GM12878 (cell line): Measurements from ENCODE around the gene SF3A1. TPM values are rescaled to one million over a fixed set of nuclear protein-coding genes. Genes with fewer than 3 reads are reported as not detected.

Experiments used
- ATAC-seq: fragments of 200-7000 bp; cut with Tn5 transposase; 3 replicates; pipeline ENCODE4 v1.9.1; 2020; ENCODE audit warnings: mild to moderate bottlenecking, moderate library complexity
- BruUV-seq: library from RNA; stranded (reverse); fragments of 400-500 nt; replicated peaks from 2 replicates; lab custom pipeline; 2021; lab: Mats Ljungman, UMichigan
- CTCF ChIA-PET: fragments of 300-600 bp; sonication (Branson Sonifier 250); formaldehyde crosslinking; extraction: SDS; loops from one replicate; lab custom pipeline; 2021; ENCODE audit warnings: inconsistent platforms; lab: Yijun Ruan, JAX
- POLR2A ChIA-PET: fragments of 350-600 bp; formaldehyde crosslinking; extraction: SDS; loops from one replicate; lab custom pipeline; 2021; ENCODE audit warnings: inconsistent platforms; lab: Charles Lee
- RAD21 ChIA-PET: fragments of 300-600 bp; sonication (Branson Sonifier 250); formaldehyde crosslinking; loops from one replicate; lab custom pipeline; 2023; ENCODE audit warnings: antibody characterized with exemption; ENCODE audit not compliant: unreplicated experiment; lab: Charles Lee
- SMC1A ChIA-PET: fragments of 300-600 bp; sonication (Branson Sonifier 250); formaldehyde crosslinking; loops from one replicate; lab custom pipeline; 2023; ENCODE audit not compliant: unreplicated experiment, uncharacterized antibody; lab: Charles Lee
- DNase-seq: peaks from one replicate; pipeline ENCODE4 v3.0.0-alpha.2; 2011; ENCODE audit warnings: low read depth, low spot score
- FAIRE-seq: peaks from 3 replicates; lab custom pipeline; 2011; peaks lifted over from hg19 to GRCh38; lab: Jason Lieb, UNC
- H2AFZ ChIP-seq: 2 replicates; pipeline ENCODE4 v1.6.0; 2011; ENCODE audit warnings: low read depth, low read length, control low read depth; ENCODE audit not compliant: control insufficient read depth
- H3K27ac ChIP-seq: 2 replicates; pipeline ENCODE4 v1.5.1; 2011; ENCODE audit warnings: control low read depth; ENCODE audit not compliant: control insufficient read depth, insufficient read depth
- H3K27me3 ChIP-seq, 2 experiments: replicated peaks in 1 of 2; 2 replicates each; pipeline versions ENCODE4 v1.6.0 to v1.6.1; 2011; ENCODE audit warnings: low read length in 1 of 2; ENCODE audit not compliant: control insufficient read depth in 2 of 2, insufficient read depth in 2 of 2
- H3K36me3 ChIP-seq, 2 experiments: 2 replicates each; pipeline ENCODE4 v1.5.1; 2011; ENCODE audit warnings: low read length in 1 of 2; ENCODE audit not compliant: control insufficient read depth in 2 of 2, insufficient read depth in 2 of 2
- H3K4me1 ChIP-seq: 2 replicates; pipeline ENCODE4 v1.6.1; 2011; ENCODE audit warnings: mild to moderate bottlenecking, low read length, moderate library complexity, mixed read lengths; ENCODE audit not compliant: control insufficient read depth, insufficient read depth
- H3K4me2 ChIP-seq: 2 replicates; pipeline ENCODE4 v1.6.0; 2011; ENCODE audit warnings: control low read depth; ENCODE audit not compliant: control insufficient read depth, insufficient read depth
- H3K4me3 ChIP-seq: fragments of 200-600 bp; sonication (generic); 2 replicates; pipeline ENCODE4 v1.5.1; 2016
- H3K79me2 ChIP-seq: 2 replicates; pipeline ENCODE4 v1.6.0; 2011; ENCODE audit warnings: low read length; ENCODE audit not compliant: control insufficient read depth, insufficient read depth
- H3K9ac ChIP-seq: 2 replicates; pipeline ENCODE4 v1.8.0; 2011; ENCODE audit warnings: low read length, control low read depth, mixed read lengths; ENCODE audit not compliant: control insufficient read depth, insufficient read depth
- H3K9me3 ChIP-seq: replicated peaks from 3 replicates; pipeline ENCODE4 v1.5.1; 2011; ENCODE audit warnings: mild to moderate bottlenecking, low read length; ENCODE audit not compliant: control insufficient read depth, insufficient read depth
- H4K20me1 ChIP-seq: 2 replicates; pipeline ENCODE4 v1.6.0; 2011; ENCODE audit not compliant: control insufficient read depth, insufficient read depth
- BHLHE40 ChIP-seq, 2 experiments: fragments of 450-650 bp in 1 of 2; IDR thresholded peaks; 2 replicates each; pipeline ENCODE4 v1.6.1; 2011 to 2017; ENCODE audit warnings: low read depth in 2 of 2, borderline replicate concordance in 1 of 2, improper control_type of control experiment in 1 of 2, low read length in 1 of 2, mild to moderate bottlenecking in 1 of 2
- CEBPB ChIP-seq, 2 experiments: fragments of 150-350 bp in 1 of 2; IDR thresholded peaks; 2 replicates each; pipeline ENCODE4 v1.6.1; 2012 to 2014; ENCODE audit warnings: low read depth in 2 of 2, low read length in 2 of 2, borderline replicate concordance in 1 of 2, inconsistent platforms in 1 of 2
- CREB1 ChIP-seq: IDR thresholded peaks from 2 replicates; pipeline ENCODE4 v1.6.1; 2012; ENCODE audit warnings: low read depth, mild to moderate bottlenecking, inconsistent platforms
- FOS ChIP-seq: IDR thresholded peaks from 3 replicates; pipeline ENCODE4 v1.6.1; 2011; ENCODE audit warnings: borderline replicate concordance; ENCODE audit not compliant: insufficient read length; ENCODE audit errors: extremely low read depth
- FOXK2 ChIP-seq: fragments of 450-650 bp; IDR thresholded peaks from 2 replicates; pipeline ENCODE4 v1.6.1; 2017; ENCODE audit warnings: mild to moderate bottlenecking, moderate library complexity
- HDAC2 ChIP-seq: fragments of 200-600 bp; sonication (generic); IDR thresholded peaks from 2 replicates; pipeline ENCODE4 v1.6.1; 2017
- IKZF2 ChIP-seq, 2 experiments: fragments of 450-650 bp; IDR thresholded peaks; 2 replicates each; pipeline ENCODE4 v1.6.1; 2017; ENCODE audit warnings: mild to moderate bottlenecking in 2 of 2, moderate library complexity in 2 of 2
- JUND ChIP-seq: IDR thresholded peaks from 2 replicates; pipeline ENCODE4 v1.6.1; 2012; ENCODE audit warnings: low read depth, mild to moderate bottlenecking, low read length, improper control_type of control experiment, moderate library complexity
- KLF5 ChIP-seq: fragments of 450-650 bp; IDR thresholded peaks from 2 replicates; pipeline ENCODE4 v1.6.1; 2014; ENCODE audit warnings: mild to moderate bottlenecking; ENCODE audit not compliant: partially characterized antibody
- NFYA ChIP-seq: IDR thresholded peaks from 2 replicates; pipeline ENCODE4 v1.6.1; 2011; ENCODE audit warnings: low read depth, mild to moderate bottlenecking, low read length, improper control_type of control experiment, borderline replicate concordance
- NFYB ChIP-seq: IDR thresholded peaks from 2 replicates; pipeline ENCODE4 v1.6.1; 2011; ENCODE audit warnings: low read depth, mild to moderate bottlenecking, low read length, improper control_type of control experiment, moderate library complexity; ENCODE audit not compliant: insufficient read depth
- SIX5 ChIP-seq: IDR thresholded peaks from 2 replicates; pipeline ENCODE4 v1.6.1; 2011; ENCODE audit warnings: mild to moderate bottlenecking, low read depth, low read length, moderate library complexity; ENCODE audit not compliant: severe bottlenecking
- SMARCA5 ChIP-seq: fragments of 450-650 bp; IDR thresholded peaks from 2 replicates; pipeline ENCODE4 v1.6.1; 2017; ENCODE audit warnings: mild to moderate bottlenecking
- SREBF2 ChIP-seq: IDR thresholded peaks from 2 replicates; pipeline ENCODE4 v1.6.1; 2012; ENCODE audit warnings: mild to moderate bottlenecking, low read length
- SRF ChIP-seq, 2 experiments: IDR thresholded peaks; 2 replicates each; pipeline ENCODE4 v1.6.1; 2011; ENCODE audit warnings: low read depth in 2 of 2, low read length in 2 of 2, mild to moderate bottlenecking in 1 of 2, moderate library complexity in 1 of 2
- STAT3 ChIP-seq: IDR thresholded peaks from 2 replicates; pipeline ENCODE4 v1.6.1; 2011; ENCODE audit warnings: low read depth, low read length, improper control_type of control experiment
- TCF3 ChIP-seq: IDR thresholded peaks from 2 replicates; pipeline ENCODE4 v1.6.1; 2012; ENCODE audit warnings: low read depth, mild to moderate bottlenecking, low read length, borderline replicate concordance; ENCODE audit not compliant: insufficient read depth
- WGBS: methylation state at CpG from one replicate; pipeline ENCODE4 v1.1.6; 2016; ENCODE audit warnings: low lambda C conversion rate; ENCODE audit not compliant: insufficient replicate concordance, insufficient coverage; ENCODE audit errors: missing lambda C conversion rate; 5-methylcytosine and 5-hydroxymethylcytosine counted together
- in situ Hi-C: fragments of 300-500 bp; cut with MboI; formaldehyde crosslinking; loops from 9 replicates; pipeline ENCODE4 v1.14.3; 2018; ENCODE audit warnings: mixed read lengths
- intact Hi-C: fragments of 100-400 bp; cut with micrococcal nuclease; formaldehyde crosslinking; loops from one replicate; pipeline ENCODE4 v1.14.2; 2022; ENCODE audit not compliant: unreplicated experiment
- polyA plus RNA-seq, 11 experiments: library from polyadenylated mRNA; depleted of rRNA in 4 of 11; unstranded in 6 of 11; stranded (reverse) in 5 of 11; fragments of >200 nt; fragmentation: Nextera tagmentation in 4 of 11; fragmentation: Illumina TruSeq in 1 of 11; extraction: Ambion mirVana in 4 of 11; extraction: Trizol in 1 of 11; gene quantifications; 1 replicate in 1 of 11; 2 replicates in 10 of 11; pipeline versions ENCODE4 v1.2.1 to v1.2.3, GENCODE V29; 2011 to 2016; ENCODE audit warnings: inconsistent platforms in 2 of 11, missing spikeins in 2 of 11, low read depth in 1 of 11
- total RNA-seq, 4 experiments: library from RNA; depleted of rRNA in 3 of 4; stranded (reverse); fragments of >200 nt in 3 of 4; fragmentation: Illumina TruSeq in 1 of 4; extraction: Trizol in 1 of 4; gene quantifications; 2 replicates each; pipeline versions ENCODE4 v1.2.1 to v1.2.3, GENCODE V29; 2013 to 2021

The SF3A1 gene
- total and polyA plus RNA-seq, 10 of the 15 experiments (the other 5 are each of a cell fraction or from before 2014, with no cell fraction given): 10.4 to 239 (median 46.0) TPM

DNA sequence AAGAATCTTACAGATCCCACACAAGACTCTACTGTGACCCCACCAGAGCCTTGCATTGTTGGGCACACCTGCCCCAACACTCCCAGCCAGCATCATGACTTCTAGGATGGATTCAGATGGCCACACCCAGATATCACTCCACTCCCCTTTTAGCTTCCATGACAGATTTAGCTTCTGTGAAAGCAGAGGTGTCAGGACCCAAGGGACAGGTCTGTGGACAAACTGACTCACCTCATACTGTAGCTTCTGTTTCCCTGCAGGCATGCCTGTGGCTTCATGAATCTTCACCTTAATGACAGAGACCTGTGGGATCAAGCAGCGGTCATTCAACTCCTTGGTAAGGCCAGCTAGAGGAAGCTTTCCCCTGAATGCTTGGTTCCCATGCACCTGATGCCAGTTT is 21.5 kb downstream of the SF3A1 start:
- H4K20me1 ChIP-seq: no peaks in the 10 kb centered on the region
- SMC1A ChIA-PET: interaction anchor here (1.0 to 1.1 kb wide), 3 partner anchors 19 to 74 kb away, joined by 3 to 4 read pairs (median 3); no protein-coding TSS in a partner anchor
- no peaks in the 10 kb centered on the region for H3K27me3 ChIP-seq
- FAIRE-seq (no peak), DNase-seq (no peak), ATAC-seq (no peak)
- H3K4me2 ChIP-seq: no peak overlapping the region
- no peaks in the 10 kb centered on the region for H3K4me1 ChIP-seq
- WGBS: 100% methylated on average over 1 of the region's 1 CpG
- H3K36me3 ChIP-seq: peaks cover 54 to 70% of the 10 kb centered on the region in 2 experiments
- no peak overlapping the region for H2AFZ ChIP-seq
- no TSS peak for BruUV-seq
- H3K9ac ChIP-seq: no peak overlapping the region
- CTCF ChIA-PET: interaction anchor here (2.2 kb wide), 1 partner anchor 47 kb away, joined by 16 read pairs; the partner anchor contains the start of gene CASTOR1
- RAD21 ChIA-PET: interaction anchor here (0.7 kb wide), 1 partner anchor 8 kb away, joined by 4 read pairs; the partner anchor contains the start of gene TBC1D10A
- intact Hi-C loops: no loop called here
- H3K9me3 ChIP-seq: no peaks in the 10 kb centered on the region
- TF ChIP-seq STAT3 (no peak), IKZF2 (IDR thresholded peaks at IDR 0.05) (no peak), SRF (IDR thresholded peaks at IDR 0.05; ENCODE audit: low read depth in 2 of 2, low read length in 2 of 2) (no peak), CEBPB (IDR thresholded peaks at IDR 0.05; ENCODE audit: borderline replicate concordance in 1 of 2, low read depth in 2 of 2, low read length in 2 of 2) (no peak), FOXK2 (no peak), NFYA (no peak), JUND (no peak; the same call in 1 of the 2 replicates), TCF3 (no peak), CREB1 (no peak), NFYB (no peak), HDAC2 (no peak), KLF5 (no peak), SIX5 (no peak), BHLHE40 (IDR thresholded peaks at IDR 0.05; ENCODE audit: borderline replicate concordance in 1 of 2, low read depth in 2 of 2, low read length in 1 of 2) (no peak), SMARCA5 (no peak), FOS (no peak), SREBF2 (no peak)
- POLR2A ChIA-PET: interaction anchor here (1.1 kb wide), 1 partner anchor 8 kb away, joined by 4 read pairs; the partner anchor contains the start of gene TBC1D10A
- H3K27ac ChIP-seq: no peak overlapping the region
- no peak overlapping the region for H3K4me3 ChIP-seq
- in situ Hi-C loops: no loop called here
- H3K79me2 ChIP-seq: no peaks in the 10 kb centered on the region
